ENCODE measurements around the gene PARD3.
"Not testable (repeated sequence)": the region's sequence is repeated elsewhere in the genome, so short reads cannot be mapped to it uniquely, and the experiment has no call there.

The PARD3 gene
- 0 to 4.6 (median 0.07) reads per million in 9 experiments for total RNA-seq

GRCh38 chr10:34815185-34816084 is at the start of gene PARD3:
PARD3 (minus strand) TSS chr10:34815296; CDS start chr10:34814995, 301 bp downstream.
- no peak for DNase-seq
- no peaks in the 10 kb centered on the region for H3K36me3 Mint-ChIP-seq (ENCODE audit: insufficient read depth)
- peaks cover 4 to 7% of the 10 kb centered on the region in 2 donors for H3K4me1 Mint-ChIP-seq (ENCODE audit: low read depth in 2 of 2)
- no peak within 1 kb of the TSS for H3K27ac Mint-ChIP-seq
- no peaks in the 10 kb centered on the region for H3K9me3 Mint-ChIP-seq
- ATAC-seq (replicated peaks), result no peak
- H3K27me3 Mint-ChIP-seq, result peaks cover 48 to 75% of the 10 kb centered on the region in 2 donors
- peak within 1 kb of the TSS; percentile 54 to 59 for H3K4me3 Mint-ChIP-seq

- DNase-seq (no peak), ATAC-seq (replicated peaks) (no peak)
- H3K27me3 Mint-ChIP-seq, result peaks cover 4 to 26% of the 10 kb centered on the region in 2 donors
- no peak overlapping the region for H3K4me3 Mint-ChIP-seq
- H3K27ac Mint-ChIP-seq, result no peak overlapping the region
- no peaks in the 10 kb centered on the region for H3K9me3 Mint-ChIP-seq
- H3K4me1 Mint-ChIP-seq (ENCODE audit: low read depth in 2 of 2), result no peaks in the 10 kb centered on the region
- H3K36me3 Mint-ChIP-seq (ENCODE audit: insufficient read depth), result no peaks in the 10 kb centered on the region
Measured at GRCh38 chr10:34864149-34865067, 49.3 kb upstream of the PARD3 start.

GRCh38 chr10:34862892-34863291 is 47.8 kb upstream of the PARD3 start:
- Mint-ChIP-seq H3K4me3 (no peak overlapping the region), H3K9me3 (no peaks in the 10 kb centered on the region), H3K27ac (no peak overlapping the region), H3K4me1 (ENCODE audit: low read depth in 2 of 2) (no peaks in the 10 kb centered on the region), H3K27me3 (peaks cover 3 to 32% of the 10 kb centered on the region in 2 donors), H3K36me3 (ENCODE audit: insufficient read depth) (no peaks in the 10 kb centered on the region)
- DNase-seq (no peak), ATAC-seq (replicated peaks) (no peak)

- ATAC-seq (replicated peaks), result no peak
- Mint-ChIP-seq H3K27ac (no peak overlapping the region), H3K4me1 (ENCODE audit: low read depth in 2 of 2) (no peaks in the 10 kb centered on the region), H3K36me3 (ENCODE audit: insufficient read depth) (no peaks in the 10 kb centered on the region), H3K4me3 (no peak overlapping the region), H3K9me3 (no peaks in the 10 kb centered on the region), H3K27me3 (peaks cover 6 to 38% of the 10 kb centered on the region in 2 donors)
- DNase-seq, result no peak
Measured at GRCh38 chr10:34861293-34862021, 46.4 kb upstream of the PARD3 start.

GRCh38 chr10:34859170-34859569 is 44.1 kb upstream of the PARD3 start:
- Mint-ChIP-seq H3K9me3 (no peaks in the 10 kb centered on the region), H3K36me3 (ENCODE audit: insufficient read depth) (no peaks in the 10 kb centered on the region), H3K4me3 (no peak overlapping the region), H3K27me3 (peaks cover 6 to 24% of the 10 kb centered on the region in 2 donors), H3K27ac (no peak overlapping the region), H3K4me1 (ENCODE audit: low read depth in 2 of 2) (no peaks in the 10 kb centered on the region)
- DNase-seq, result no peak
- no peak for ATAC-seq (replicated peaks)

GRCh38 chr10:34858003-34858402 is 42.9 kb upstream of the PARD3 start:
- H3K4me1 Mint-ChIP-seq (ENCODE audit: low read depth in 2 of 2), result no peaks in the 10 kb centered on the region
- DNase-seq, result no peak
- H3K27me3 Mint-ChIP-seq, result peaks cover 6 to 20% of the 10 kb centered on the region in 2 donors
- H3K27ac Mint-ChIP-seq, result no peak overlapping the region
- H3K4me3 Mint-ChIP-seq, result no peak overlapping the region
- H3K9me3 Mint-ChIP-seq, result no peaks in the 10 kb centered on the region
- no peak for ATAC-seq (replicated peaks)
- no peaks in the 10 kb centered on the region for H3K36me3 Mint-ChIP-seq (ENCODE audit: insufficient read depth)

- Mint-ChIP-seq H3K27ac (no peak overlapping the region), H3K36me3 (ENCODE audit: insufficient read depth) (no peaks in the 10 kb centered on the region), H3K4me3 (no peak overlapping the region), H3K9me3 (no peaks in the 10 kb centered on the region), H3K4me1 (ENCODE audit: low read depth in 2 of 2) (no peaks in the 10 kb centered on the region), H3K27me3 (peaks cover 6 to 20% of the 10 kb centered on the region in 2 donors)
- no peak for ATAC-seq (replicated peaks)
- DNase-seq, result no peak
Measured at GRCh38 chr10:34854147-34854601, 39.1 kb upstream of the PARD3 start.

- Mint-ChIP-seq H3K27ac (no peak overlapping the region), H3K4me3 (no peak overlapping the region), H3K9me3 (no peaks in the 10 kb centered on the region), H3K36me3 (ENCODE audit: insufficient read depth) (no peaks in the 10 kb centered on the region), H3K4me1 (ENCODE audit: low read depth in 2 of 2) (no peaks in the 10 kb centered on the region), H3K27me3 (peaks cover 6 to 19% of the 10 kb centered on the region in 2 donors)
- no peak for DNase-seq
- no peak for ATAC-seq (replicated peaks)
Measured at GRCh38 chr10:34853357-34853756, 38.3 kb upstream of the PARD3 start.

- no peaks in the 10 kb centered on the region for H3K36me3 Mint-ChIP-seq (ENCODE audit: insufficient read depth)
- no peak overlapping the region for H3K27ac Mint-ChIP-seq
- H3K9me3 Mint-ChIP-seq, result no peaks in the 10 kb centered on the region
- no peaks in the 10 kb centered on the region for H3K4me1 Mint-ChIP-seq (ENCODE audit: low read depth in 2 of 2)
- H3K27me3 Mint-ChIP-seq, result no peaks in the 10 kb centered on the region
- ATAC-seq (replicated peaks), result no peak
- no peak overlapping the region for H3K4me3 Mint-ChIP-seq
- no peak for DNase-seq
Measured at GRCh38 chr10:34850558-34850957, 35.5 kb upstream of the PARD3 start.

GRCh38 chr10:34850036-34850435 is 34.9 kb upstream of the PARD3 start:
- H3K4me3 Mint-ChIP-seq, result no peak overlapping the region
- no peaks in the 10 kb centered on the region for H3K27me3 Mint-ChIP-seq
- DNase-seq (no peak), ATAC-seq (replicated peaks) (no peak)
- H3K27ac Mint-ChIP-seq, result no peak overlapping the region
- H3K9me3 Mint-ChIP-seq, result no peaks in the 10 kb centered on the region
- no peaks in the 10 kb centered on the region for H3K36me3 Mint-ChIP-seq (ENCODE audit: insufficient read depth)
- no peaks in the 10 kb centered on the region for H3K4me1 Mint-ChIP-seq (ENCODE audit: low read depth in 2 of 2)

- Mint-ChIP-seq H3K4me1 (ENCODE audit: low read depth in 2 of 2) (no peaks in the 10 kb centered on the region), H3K27ac (no peak overlapping the region), H3K4me3 (no peak overlapping the region), H3K9me3 (no peaks in the 10 kb centered on the region), H3K27me3 (peaks cover 10 to 23% of the 10 kb centered on the region in 2 donors), H3K36me3 (ENCODE audit: insufficient read depth) (no peaks in the 10 kb centered on the region)
- no peak for ATAC-seq (replicated peaks)
- no peak for DNase-seq
Measured at GRCh38 chr10:34845070-34845469, 30.0 kb upstream of the PARD3 start.

GRCh38 chr10:34844448-34844847 is 29.4 kb upstream of the PARD3 start:
- DNase-seq (no peak), ATAC-seq (replicated peaks) (no peak)
- peaks cover 10 to 23% of the 10 kb centered on the region in 2 donors for H3K27me3 Mint-ChIP-seq
- no peaks in the 10 kb centered on the region for H3K9me3 Mint-ChIP-seq
- H3K4me3 Mint-ChIP-seq, result no peak overlapping the region
- no peak overlapping the region for H3K27ac Mint-ChIP-seq
- no peaks in the 10 kb centered on the region for H3K36me3 Mint-ChIP-seq (ENCODE audit: insufficient read depth)
- no peaks in the 10 kb centered on the region for H3K4me1 Mint-ChIP-seq (ENCODE audit: low read depth in 2 of 2)

GRCh38 chr10:34843470-34843869 is 28.4 kb upstream of the PARD3 start:
- H3K36me3 Mint-ChIP-seq (ENCODE audit: insufficient read depth); ATAC-seq (replicated peaks); DNase-seq; H3K9me3 Mint-ChIP-seq; H3K27ac Mint-ChIP-seq; H3K4me1 Mint-ChIP-seq (ENCODE audit: low read depth in 2 of 2); H3K4me3 Mint-ChIP-seq: not testable (repeated sequence)
- peaks cover 10 to 23% of the 10 kb centered on the region in 2 donors for H3K27me3 Mint-ChIP-seq

All from effector memory CD8-positive, alpha-beta T cell (primary cell).